Small intestine (tissue), 7 donors: ENCODE results near the gene MLH1. TPM values are rescaled to one million over a fixed set of nuclear protein-coding genes. Genes with fewer than 3 reads are reported as not detected.
A peak's percentile ranks its signal among the peaks of the same experiment; 100 is the strongest.
"Not testable (repeated sequence)": the region's sequence is repeated elsewhere in the genome, so short reads cannot be mapped to it uniquely, and the experiment has no call there.

ENCODE experiments used
- DNase-seq, 2 donors: peaks; one replicate each; pipeline versions ENCODE4 v3.0.0 to v3.0.0-alpha.2; 2013
- FAIRE-seq: peaks from 2 replicates; lab custom pipeline; 2012; peaks lifted over from hg19 to GRCh38; lab: Jason Lieb, UNC
- H3K27ac ChIP-seq, 3 donors: one replicate each; pipeline ENCODE4 v1.5.1; 2013; ENCODE audit warnings: low read length in 2 of 3, mild to moderate bottlenecking in 2 of 3, control low read depth in 1 of 3, inconsistent platforms in 1 of 3, low read depth in 1 of 3, moderate library complexity in 1 of 3
- H3K27me3 ChIP-seq, 3 donors: one replicate each; pipeline ENCODE4 v1.6.1; 2013; ENCODE audit warnings: low read length in 3 of 3, inconsistent platforms in 1 of 3; ENCODE audit not compliant: control insufficient read depth in 3 of 3, insufficient read depth in 3 of 3
- H3K36me3 ChIP-seq, 3 donors: one replicate each; pipeline ENCODE4 v1.6.1; 2013; ENCODE audit warnings: low read length in 3 of 3, inconsistent platforms in 1 of 3, low read depth in 1 of 3, mild to moderate bottlenecking in 1 of 3, moderate library complexity in 1 of 3; ENCODE audit not compliant: control insufficient read depth in 3 of 3, insufficient read depth in 2 of 3
- H3K4me1 ChIP-seq, 3 donors: one replicate each; pipeline ENCODE4 v1.6.1; 2013; ENCODE audit warnings: low read length in 2 of 3, inconsistent platforms in 1 of 3, low read depth in 1 of 3, mild to moderate bottlenecking in 1 of 3, moderate library complexity in 1 of 3; ENCODE audit not compliant: control insufficient read depth in 3 of 3, insufficient read depth in 2 of 3
- H3K4me3 ChIP-seq, 3 donors: one replicate each; pipeline ENCODE4 v1.5.1; 2013; ENCODE audit warnings: low read length in 3 of 3, control low read depth in 1 of 3, inconsistent platforms in 1 of 3, low read depth in 1 of 3, mild to moderate bottlenecking in 1 of 3, moderate library complexity in 1 of 3
- H3K9me3 ChIP-seq, 2 donors: one replicate each; pipeline ENCODE4 v1.6.1; 2013; ENCODE audit warnings: low read depth in 1 of 2, low read length in 1 of 2; ENCODE audit not compliant: control insufficient read depth in 2 of 2, insufficient read depth in 1 of 2
- WGBS, 3 donors: extraction: QIAGEN DNeasy Blood & Tissue Kit; methylation state at CpG; one replicate each; pipeline ENCODE4 v1.1.7; 2013; 5-methylcytosine and 5-hydroxymethylcytosine counted together
- polyA plus RNA-seq, 4 donors: library from polyadenylated mRNA; stranded (reverse) in 3 of 4; unstranded in 1 of 4; fragments of 200-250 nt in 3 of 4; fragments of 120-200 nt in 1 of 4; gene quantifications; one replicate each; pipeline versions ENCODE4 v1.2.1 to v1.2.3, GENCODE V29; 2013
- donor health status: healthy with polysubstance abuse.
- donor health status: control.
- donor health status: control.
- donor health status: Bipolar disorder and iron deficiency.
- donor health status: healthy.

MLH1 gene
- polyA plus RNA-seq, 4 donors = 5.6 to 29.1 (median 15.5) TPM

GRCh38 chr3:36954452-36955134 is 38.7 kb upstream of the MLH1 start:
- H3K36me3 ChIP-seq = no peaks in the 10 kb centered on the region
- H3K4me3 ChIP-seq = no peak overlapping the region
- no peaks in the 10 kb centered on the region for H3K9me3 ChIP-seq
- FAIRE-seq = no peak
- H3K4me1 ChIP-seq = peaks cover 3 to 24% (median 6%) of the 10 kb centered on the region in 3 donors
- DNase-seq = peak; percentile 35 to 74
- no peaks in the 10 kb centered on the region for H3K27me3 ChIP-seq
- peak overlapping the region in 2 of 3 donors; percentile 21 to 45 for H3K27ac ChIP-seq

GRCh38 chr3:36956155-36956554 is 37.2 kb upstream of the MLH1 start:
- FAIRE-seq (no peak), DNase-seq (no peak)
- H3K4me1 ChIP-seq = peaks cover 3 to 24% (median 6%) of the 10 kb centered on the region in 3 donors
- 84 to 90% (median 86%) methylated on average over 3 of the region's 3 CpGs for WGBS, 3 donors
- H3K27me3 ChIP-seq = no peaks in the 10 kb centered on the region
- no peaks in the 10 kb centered on the region for H3K36me3 ChIP-seq
- H3K27ac ChIP-seq = no peak overlapping the region
- H3K4me3 ChIP-seq = no peak overlapping the region
- no peaks in the 10 kb centered on the region for H3K9me3 ChIP-seq

- Histone ChIP-seq H3K9me3 (no peaks in the 10 kb centered on the region), H3K4me1 (peaks cover 3 to 24% (median 6%) of the 10 kb centered on the region in 3 donors), H3K4me3 (no peak overlapping the region), H3K36me3 (no peaks in the 10 kb centered on the region), H3K27ac (no peak overlapping the region), H3K27me3 (no peaks in the 10 kb centered on the region)
- no peak for DNase-seq
- WGBS, 3 donors = 93 to 100% (median 100%) methylated on average over 1 of the region's 1 CpG
- FAIRE-seq = no peak
Observed at GRCh38 chr3:36957063-36957462, 36.3 kb upstream of the MLH1 start.

GRCh38 chr3:36957862-36958686 is 35.2 kb upstream of the MLH1 start:
- DNase-seq (peak; percentile 61 to 78), FAIRE-seq (no peak)
- 17 to 49% (median 31%) methylated on average over 3 of the region's 3 CpGs for WGBS, 3 donors
- Histone ChIP-seq H3K27ac (peak overlapping the region; percentile 3 to 61 (median 56)), H3K4me3 (peak overlapping the region in 1 of 3 donors; percentile 8), H3K4me1 (peaks cover 3 to 24% (median 6%) of the 10 kb centered on the region in 3 donors), H3K9me3 (no peaks in the 10 kb centered on the region), H3K36me3 (no peaks in the 10 kb centered on the region), H3K27me3 (no peaks in the 10 kb centered on the region)

- DNase-seq = no peak
- 27 to 52% (median 30%) methylated on average over 2 of the region's 2 CpGs for WGBS, 3 donors
- Histone ChIP-seq H3K9me3 (no peaks in the 10 kb centered on the region), H3K36me3 (no peaks in the 10 kb centered on the region), H3K4me3 (no peak overlapping the region), H3K27me3 (no peaks in the 10 kb centered on the region), H3K4me1 (peaks cover 3 to 22% (median 6%) of the 10 kb centered on the region in 3 donors), H3K27ac (no peak overlapping the region)
- FAIRE-seq = no peak
Observed at GRCh38 chr3:36959821-36960220, 33.5 kb upstream of the MLH1 start.

- H3K36me3 ChIP-seq = no peaks in the 10 kb centered on the region
- DNase-seq (no peak), FAIRE-seq (no peak)
- no peak overlapping the region for H3K4me3 ChIP-seq
- no peaks in the 10 kb centered on the region for H3K27me3 ChIP-seq
- H3K27ac ChIP-seq = no peak overlapping the region
- 89 to 94% (median 94%) methylated on average over 4 of the region's 4 CpGs for WGBS, 3 donors
- H3K9me3 ChIP-seq = no peaks in the 10 kb centered on the region
- peaks cover 3 to 15% (median 4%) of the 10 kb centered on the region in 3 donors for H3K4me1 ChIP-seq
Observed at GRCh38 chr3:36960502-36960901, 32.8 kb upstream of the MLH1 start.

GRCh38 chr3:36963008-36963407 is 30.3 kb upstream of the MLH1 start:
- H3K4me1 ChIP-seq, H3K36me3 ChIP-seq, H3K9me3 ChIP-seq, FAIRE-seq, H3K27me3 ChIP-seq, H3K27ac ChIP-seq, H3K4me3 ChIP-seq, DNase-seq: not testable (repeated sequence)
- whole genome bisulfite sequencing, 3 donors = 94 to 96% (median 94%) methylated on average over 7 of the region's 7 CpGs

GRCh38 chr3:36964331-36964730 is 29.0 kb upstream of the MLH1 start:
- Histone ChIP-seq H3K27ac (no peak overlapping the region), H3K4me3 (no peak overlapping the region), H3K9me3 (no peaks in the 10 kb centered on the region), H3K4me1 (no peaks in the 10 kb centered on the region), H3K27me3 (no peaks in the 10 kb centered on the region), H3K36me3 (no peaks in the 10 kb centered on the region)
- FAIRE-seq (no peak), DNase-seq (no peak)
- 88 to 95% (median 95%) methylated on average over 1 of the region's 1 CpG for WGBS, 3 donors
